ENCODE results near the gene SIPA1L3.

The SIPA1L3 gene

GRCh38 chr19:38120471-38121025, 213.5 kb downstream of the SIPA1L3 start:
- TF ChIP-seq EP300 (IDR thresholded peaks at IDR 0.05; ENCODE audit: borderline replicate concordance) (no peak), ZBTB7A (IDR thresholded peaks at IDR 0.05; ENCODE audit: low read depth) (no peak), MAX (IDR thresholded peaks at IDR 0.05) (no peak), RAD21 (IDR thresholded peaks at IDR 0.05; ENCODE audit: low read depth) (no peak), FOXM1 (IDR thresholded peaks at IDR 0.05; ENCODE audit: borderline replicate concordance, low read depth) (no peak), USF1 (IDR thresholded peaks at IDR 0.05) (no peak), REST (IDR thresholded peaks at IDR 0.05; ENCODE audit: low read depth) (no peak), EGR1 (IDR thresholded peaks at IDR 0.05) (no peak)

- TF ChIP-seq TAF1 (IDR thresholded peaks at IDR 0.05; ENCODE audit: low read depth): no peak
- no peak for TF ChIP-seq YY1 (IDR thresholded peaks at IDR 0.05; ENCODE audit: low read depth)
- TF ChIP-seq TCF12 (IDR thresholded peaks at IDR 0.05; ENCODE audit: low read depth): no peak
- TF ChIP-seq REST (IDR thresholded peaks at IDR 0.05; ENCODE audit: low read depth): no peak
- no peak for TF ChIP-seq CEBPB (IDR thresholded peaks at IDR 0.05)
- no peak for TF ChIP-seq NFIC (IDR thresholded peaks at IDR 0.05)
- TF ChIP-seq FOXM1 (IDR thresholded peaks at IDR 0.05; ENCODE audit: borderline replicate concordance, low read depth): no peak
- TF ChIP-seq TEAD4 (IDR thresholded peaks at IDR 0.05): no peak
These were observed 215.5 kb downstream of the SIPA1L3 start for GRCh38 chr19:38122402-38123093.

- TF ChIP-seq USF1 (IDR thresholded peaks at IDR 0.05) (no peak), ZBTB7A (IDR thresholded peaks at IDR 0.05; ENCODE audit: low read depth) (no peak), TEAD4 (IDR thresholded peaks at IDR 0.05) (no peak), MAX (IDR thresholded peaks at IDR 0.05) (no peak), CREB1 (IDR thresholded peaks at IDR 0.05; ENCODE audit: low read depth) (no peak), RAD21 (IDR thresholded peaks at IDR 0.05; ENCODE audit: low read depth) (no peak), EP300 (IDR thresholded peaks at IDR 0.05; ENCODE audit: borderline replicate concordance) (no peak), CEBPB (IDR thresholded peaks at IDR 0.05) (no peak), FOXM1 (IDR thresholded peaks at IDR 0.05; ENCODE audit: borderline replicate concordance, low read depth) (no peak), TCF12 (IDR thresholded peaks at IDR 0.05; ENCODE audit: low read depth) (no peak), YY1 (IDR thresholded peaks at IDR 0.05; ENCODE audit: low read depth) (no peak), EGR1 (IDR thresholded peaks at IDR 0.05) (no peak), NFIC (IDR thresholded peaks at IDR 0.05) (no peak), TAF1 (IDR thresholded peaks at IDR 0.05; ENCODE audit: low read depth) (no peak), REST (IDR thresholded peaks at IDR 0.05; ENCODE audit: low read depth) (no peak)
These were observed 218.2 kb downstream of the SIPA1L3 start for GRCh38 chr19:38125238-38125637.

- TF ChIP-seq TCF12 (IDR thresholded peaks at IDR 0.05; ENCODE audit: low read depth) (no peak), CREB1 (IDR thresholded peaks at IDR 0.05; ENCODE audit: low read depth) (no peak), EGR1 (IDR thresholded peaks at IDR 0.05) (no peak), TAF1 (IDR thresholded peaks at IDR 0.05; ENCODE audit: low read depth) (no peak), TEAD4 (IDR thresholded peaks at IDR 0.05) (no peak), EP300 (IDR thresholded peaks at IDR 0.05; ENCODE audit: borderline replicate concordance) (no peak), RAD21 (IDR thresholded peaks at IDR 0.05; ENCODE audit: low read depth) (no peak), YY1 (IDR thresholded peaks at IDR 0.05; ENCODE audit: low read depth) (no peak), NFIC (IDR thresholded peaks at IDR 0.05) (no peak), CEBPB (IDR thresholded peaks at IDR 0.05) (no peak), FOXM1 (IDR thresholded peaks at IDR 0.05; ENCODE audit: borderline replicate concordance, low read depth) (no peak), MAX (IDR thresholded peaks at IDR 0.05) (no peak), ZBTB7A (IDR thresholded peaks at IDR 0.05; ENCODE audit: low read depth) (no peak), USF1 (IDR thresholded peaks at IDR 0.05) (no peak), REST (IDR thresholded peaks at IDR 0.05; ENCODE audit: low read depth) (no peak)
These were observed 223.4 kb downstream of the SIPA1L3 start for GRCh38 chr19:38130399-38130798.

Measured in Ishikawa (cell line).